ENCODE measurements around the gene RALB.

RALB gene

DNA sequence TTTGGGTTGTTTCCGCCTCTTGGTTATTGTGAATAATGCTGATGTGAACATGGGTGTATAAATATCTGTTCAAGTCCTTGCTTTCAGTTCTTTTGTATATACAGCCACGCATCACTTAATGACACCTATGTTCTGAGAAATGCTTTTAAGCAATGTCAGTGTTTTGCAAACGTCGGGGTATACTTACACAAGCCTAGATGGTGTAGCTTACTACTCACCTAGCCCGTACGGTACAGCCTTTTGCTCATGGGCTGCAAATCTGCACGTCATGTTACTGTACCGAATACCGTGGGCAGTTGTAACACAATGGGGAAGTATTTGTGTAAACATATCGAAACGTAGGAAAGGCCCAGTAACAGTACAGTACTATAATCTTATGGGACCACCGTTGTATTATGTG, 12.4 kb downstream of the RALB start:
- peaks cover 18% of the 10 kb centered on the region for H3K4me1 Mint-ChIP-seq
- H3K27ac Mint-ChIP-seq (ENCODE audit: low read depth): no peak overlapping the region
- peak; percentile 14 for ATAC-seq (replicated peaks; ENCODE audit: extremely low read depth, poor library complexity, severe bottlenecking)
- no peak for DNase-seq (ENCODE audit: low spot score in 2 of 2)
- H3K36me3 Mint-ChIP-seq (ENCODE audit: insufficient read depth): no peaks in the 10 kb centered on the region
- H3K9me3 Mint-ChIP-seq: no peaks in the 10 kb centered on the region
- no peaks in the 10 kb centered on the region for H3K27me3 Mint-ChIP-seq
- H3K4me3 Mint-ChIP-seq: no peak overlapping the region

DNA sequence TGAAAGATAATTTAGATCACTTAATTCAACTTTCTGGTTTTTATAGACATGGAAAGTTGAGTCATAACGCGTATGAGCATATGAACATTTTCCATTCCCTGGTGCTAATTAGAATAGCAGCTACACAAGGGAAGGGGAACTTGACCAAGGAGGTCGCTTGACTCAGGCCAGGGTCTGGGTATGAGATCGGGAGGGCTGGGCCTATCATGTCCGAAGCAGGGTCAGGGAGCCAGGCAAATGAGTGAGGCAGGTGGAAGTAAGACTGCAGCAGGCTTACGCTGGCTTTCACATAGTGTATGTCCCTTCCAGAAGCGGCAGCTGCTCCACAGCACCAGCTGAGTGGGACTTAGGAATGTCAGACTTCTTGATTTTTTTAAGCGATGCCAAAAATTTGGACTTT, 14.7 kb downstream of the RALB start:
- no peak overlapping the region for H3K4me3 Mint-ChIP-seq
- no peak for ATAC-seq (replicated peaks; ENCODE audit: extremely low read depth, poor library complexity, severe bottlenecking)
- H3K27me3 Mint-ChIP-seq: no peaks in the 10 kb centered on the region
- H3K36me3 Mint-ChIP-seq (ENCODE audit: insufficient read depth): no peaks in the 10 kb centered on the region
- H3K9me3 Mint-ChIP-seq: no peaks in the 10 kb centered on the region
- H3K4me1 Mint-ChIP-seq: peaks cover 31% of the 10 kb centered on the region
- no peak for DNase-seq (ENCODE audit: low spot score in 2 of 2)
- H3K27ac Mint-ChIP-seq (ENCODE audit: low read depth): no peak overlapping the region

DNA sequence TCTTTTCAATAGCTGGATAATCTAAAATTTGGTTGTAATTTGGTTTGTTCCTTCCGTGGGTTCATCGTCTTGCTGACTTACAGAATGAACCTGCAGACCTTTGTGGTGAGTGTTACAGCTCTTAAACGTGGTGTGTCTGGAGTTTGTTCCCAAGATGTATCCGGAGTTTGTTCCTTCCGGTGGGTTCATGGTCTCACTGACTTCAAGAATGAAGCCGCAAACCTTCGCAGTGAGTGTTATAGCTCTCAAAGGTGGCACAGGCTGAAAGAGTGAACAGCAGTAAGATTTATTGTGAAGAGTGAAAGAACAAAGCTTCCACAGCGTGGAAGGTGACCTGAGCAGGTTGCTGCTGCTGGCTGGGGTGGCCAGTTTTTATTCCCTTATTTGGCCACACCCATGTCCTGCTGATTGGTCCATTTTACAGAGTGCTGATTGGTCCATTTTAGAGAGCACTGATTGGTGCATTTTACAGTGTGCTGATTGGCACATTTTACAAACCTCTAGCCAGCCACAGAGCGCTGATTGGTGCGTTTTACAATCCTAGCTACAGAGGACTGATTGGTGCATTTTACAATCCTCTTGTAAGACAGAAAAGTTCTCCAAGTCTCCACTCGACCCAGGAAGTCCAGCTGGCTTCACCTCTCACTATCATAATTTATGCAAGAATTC, 16.6 kb downstream of the RALB start:
- no peaks in the 10 kb centered on the region for H3K9me3 Mint-ChIP-seq
- no peak overlapping the region for H3K27ac Mint-ChIP-seq (ENCODE audit: low read depth)
- no peak for DNase-seq (ENCODE audit: low spot score in 2 of 2)
- H3K36me3 Mint-ChIP-seq (ENCODE audit: insufficient read depth): no peaks in the 10 kb centered on the region
- no peak overlapping the region for H3K4me3 Mint-ChIP-seq
- ATAC-seq (replicated peaks; ENCODE audit: extremely low read depth, poor library complexity, severe bottlenecking): no peak
- peaks cover 36% of the 10 kb centered on the region for H3K4me1 Mint-ChIP-seq
- H3K27me3 Mint-ChIP-seq: no peaks in the 10 kb centered on the region

DNA sequence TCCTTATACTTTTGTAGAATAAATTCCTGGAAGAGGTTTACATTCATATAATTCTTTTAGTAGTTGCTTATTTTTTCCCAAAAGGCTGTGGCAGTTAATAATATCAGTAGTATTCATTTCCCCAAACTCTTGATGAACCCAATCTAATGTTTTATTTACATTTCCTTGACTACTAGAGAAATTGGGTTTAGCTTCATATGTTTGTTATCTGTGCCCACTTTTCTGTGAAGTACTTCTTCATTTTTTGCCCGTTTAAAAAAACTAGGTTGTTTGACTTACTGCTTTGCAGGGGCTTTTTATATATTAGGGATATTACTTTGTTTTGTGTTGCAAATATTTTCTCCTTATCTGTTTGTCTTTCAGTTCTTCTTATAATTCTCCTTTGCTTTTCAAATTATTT, 17.2 kb downstream of the RALB start:
- ATAC-seq (replicated peaks; ENCODE audit: extremely low read depth, poor library complexity, severe bottlenecking): no peak
- no peak overlapping the region for H3K27ac Mint-ChIP-seq (ENCODE audit: low read depth)
- H3K9me3 Mint-ChIP-seq: no peaks in the 10 kb centered on the region
- H3K36me3 Mint-ChIP-seq (ENCODE audit: insufficient read depth): no peaks in the 10 kb centered on the region
- H3K4me3 Mint-ChIP-seq: no peak overlapping the region
- peaks cover 32% of the 10 kb centered on the region for H3K4me1 Mint-ChIP-seq
- no peaks in the 10 kb centered on the region for H3K27me3 Mint-ChIP-seq
- no peak for DNase-seq (ENCODE audit: low spot score in 2 of 2)

DNA sequence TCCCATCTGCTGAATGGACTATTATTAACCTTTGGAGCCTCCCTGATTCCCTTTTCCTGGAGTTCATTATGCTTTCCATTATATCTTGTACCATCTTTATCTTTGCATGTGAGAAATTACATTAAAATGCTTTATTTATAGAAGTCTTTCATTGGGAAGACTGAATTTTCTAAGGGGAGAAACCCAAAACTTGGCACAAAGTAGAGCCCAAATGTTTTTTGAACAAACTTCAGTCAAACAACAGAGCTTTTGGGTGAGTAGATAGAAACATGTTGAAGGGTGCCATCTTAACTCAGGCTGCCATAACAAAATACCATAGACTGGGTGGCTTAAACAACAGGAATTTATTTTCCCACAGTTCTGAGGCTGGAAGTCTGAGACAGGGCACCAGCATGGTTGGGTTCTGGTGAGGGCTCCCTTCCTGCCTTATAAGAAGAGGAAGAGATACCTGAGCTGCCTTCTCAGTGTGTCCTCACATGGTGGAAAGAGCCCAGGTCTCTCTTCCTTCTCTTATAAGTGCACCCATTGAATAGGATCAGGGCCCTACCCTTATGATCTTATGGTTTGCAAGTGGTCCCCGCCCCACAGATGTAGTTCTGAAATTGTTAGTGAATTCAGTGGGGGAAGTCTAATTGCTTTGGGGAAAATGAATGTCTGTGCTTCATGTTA, 19.2 kb downstream of the RALB start:
- no peak for DNase-seq (ENCODE audit: low spot score in 2 of 2)
- H3K27me3 Mint-ChIP-seq: no peaks in the 10 kb centered on the region
- H3K4me3 Mint-ChIP-seq: no peak overlapping the region
- ATAC-seq (replicated peaks; ENCODE audit: extremely low read depth, poor library complexity, severe bottlenecking): no peak
- no peaks in the 10 kb centered on the region for H3K9me3 Mint-ChIP-seq
- peaks cover 25% of the 10 kb centered on the region for H3K4me1 Mint-ChIP-seq
- H3K27ac Mint-ChIP-seq (ENCODE audit: low read depth): no peak overlapping the region
- H3K36me3 Mint-ChIP-seq (ENCODE audit: insufficient read depth): no peaks in the 10 kb centered on the region

DNA sequence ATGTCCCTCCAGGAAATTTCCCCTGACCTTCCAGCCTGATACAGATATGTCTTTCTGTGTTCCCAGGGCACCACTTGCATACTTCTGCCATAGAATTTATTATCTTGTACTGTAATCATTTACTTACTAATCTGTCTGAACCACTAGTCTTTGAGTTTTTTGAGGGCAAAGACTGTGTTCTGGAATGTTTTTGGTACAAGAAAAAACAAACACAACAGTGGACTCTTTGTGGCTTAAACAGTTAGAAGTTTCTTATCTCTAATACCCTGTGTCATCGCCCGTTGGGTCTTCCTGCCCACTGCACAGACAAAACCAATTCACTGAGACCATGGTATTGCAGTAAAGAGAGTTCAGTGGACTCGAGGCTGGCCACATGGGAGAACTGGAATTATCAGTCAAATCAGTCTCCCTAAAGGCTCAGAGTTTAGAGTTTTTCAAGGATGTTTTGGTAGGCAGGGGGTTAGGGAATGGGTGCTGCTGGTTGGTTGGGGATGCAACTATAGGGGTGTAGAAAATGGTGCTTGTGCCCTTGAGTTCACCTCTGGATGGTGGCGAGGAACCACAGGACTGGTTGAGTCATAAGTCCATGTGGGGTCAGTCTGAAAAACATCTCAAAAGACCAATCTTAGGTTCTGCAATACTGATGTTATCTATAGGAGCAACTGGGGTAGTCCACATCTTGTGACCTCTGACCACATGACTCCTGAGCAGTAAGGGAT, 20.3 kb downstream of the RALB start:
- Mint-ChIP-seq H3K4me1 (peaks cover 18% of the 10 kb centered on the region), H3K4me3 (no peak overlapping the region), H3K36me3 (ENCODE audit: insufficient read depth) (no peaks in the 10 kb centered on the region), H3K27me3 (no peaks in the 10 kb centered on the region), H3K9me3 (no peaks in the 10 kb centered on the region), H3K27ac (ENCODE audit: low read depth) (no peak overlapping the region)
- DNase-seq (ENCODE audit: low spot score in 2 of 2) (no peak), ATAC-seq (replicated peaks; ENCODE audit: extremely low read depth, poor library complexity, severe bottlenecking) (no peak)

DNA sequence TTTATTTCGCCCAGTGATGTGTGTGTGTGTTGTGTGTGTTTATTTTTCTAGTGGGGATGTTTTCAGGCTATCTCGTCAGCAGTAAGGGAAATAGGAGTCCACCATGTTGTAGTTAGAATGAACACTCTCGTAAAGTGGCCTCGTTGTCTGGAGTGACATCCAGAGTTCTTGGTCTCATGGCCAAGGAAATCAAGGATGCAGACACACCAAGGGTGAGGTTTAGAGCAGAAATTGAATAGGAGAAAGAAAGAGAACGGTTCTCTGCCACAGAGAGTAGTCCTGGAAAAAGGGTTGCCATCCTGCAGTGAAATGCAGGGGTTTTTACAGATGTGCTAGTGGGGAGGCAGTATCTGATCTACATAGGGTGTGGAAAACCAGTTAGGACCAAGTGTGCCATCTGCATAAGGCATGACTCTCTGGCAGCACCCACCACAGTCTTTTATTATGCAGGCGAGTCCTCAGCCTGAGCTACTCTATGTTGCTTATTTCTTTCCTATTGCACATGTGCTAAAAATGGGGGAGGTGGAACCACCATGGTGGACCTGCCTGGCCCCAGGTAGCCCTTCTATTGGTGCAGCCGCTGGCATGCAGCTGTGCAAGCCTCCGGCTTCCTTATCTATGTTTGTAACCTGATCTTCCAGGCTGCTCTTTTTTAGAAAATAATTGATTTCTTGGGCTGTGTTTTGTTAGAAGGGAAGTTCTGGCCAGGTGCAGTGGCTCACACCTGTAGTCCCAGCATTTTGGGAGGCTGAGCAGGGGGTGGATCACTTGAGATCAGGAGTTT, 23.2 kb downstream of the RALB start:
- H3K27ac Mint-ChIP-seq (ENCODE audit: low read depth): no peak overlapping the region

DNA sequence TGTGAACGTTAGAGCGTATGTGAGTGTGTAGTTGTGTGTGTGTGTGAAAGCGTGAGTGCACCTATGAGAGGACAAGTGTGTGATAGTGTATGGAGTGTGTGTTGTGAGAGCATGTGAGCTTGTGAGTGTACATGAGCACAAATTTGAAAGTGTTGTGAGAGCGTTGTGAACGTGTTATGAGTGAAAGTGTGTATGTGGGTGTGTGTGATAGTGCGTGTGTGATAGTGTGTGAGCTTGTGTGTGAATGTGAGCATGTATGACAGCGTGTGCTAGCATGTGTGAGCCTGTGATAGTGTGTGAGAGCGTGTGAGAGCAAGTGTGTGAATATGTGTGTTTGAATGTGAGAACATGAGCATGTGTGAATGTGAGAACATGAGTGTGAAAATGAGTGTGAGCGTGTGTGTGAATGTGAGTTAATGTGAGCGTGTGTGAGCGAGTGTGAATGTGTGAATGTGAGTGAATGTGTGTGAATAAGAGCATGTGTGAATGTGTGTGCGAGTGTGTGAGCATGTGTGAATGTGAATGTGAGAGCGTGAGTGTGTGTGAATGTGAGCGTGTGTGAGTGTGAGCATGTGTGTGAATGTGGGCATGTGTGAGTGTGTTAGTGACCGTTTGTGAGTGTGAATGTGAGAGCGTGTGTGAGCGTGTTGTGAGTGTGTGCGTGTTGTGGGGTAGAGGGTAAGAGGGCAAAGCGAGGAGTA, 25.0 kb downstream of the RALB start:
- H3K9me3 Mint-ChIP-seq: no peaks in the 10 kb centered on the region
- peaks cover 2% of the 10 kb centered on the region for H3K4me1 Mint-ChIP-seq
- H3K36me3 Mint-ChIP-seq (ENCODE audit: insufficient read depth): peaks cover 7% of the 10 kb centered on the region
- no peak overlapping the region for H3K27ac Mint-ChIP-seq (ENCODE audit: low read depth)
- no peaks in the 10 kb centered on the region for H3K27me3 Mint-ChIP-seq
- ATAC-seq (replicated peaks; ENCODE audit: extremely low read depth, poor library complexity, severe bottlenecking): no peak
- no peak overlapping the region for H3K4me3 Mint-ChIP-seq
- DNase-seq (ENCODE audit: low spot score in 2 of 2): no peak

More for the DNA sequence above, 23.2 kb downstream of the RALB start:
- DNase-seq (ENCODE audit: low spot score in 2 of 2) (no peak), ATAC-seq (replicated peaks; ENCODE audit: extremely low read depth, poor library complexity, severe bottlenecking) (no peak)
- no peaks in the 10 kb centered on the region for H3K9me3 Mint-ChIP-seq
- peaks cover 5% of the 10 kb centered on the region for H3K36me3 Mint-ChIP-seq (ENCODE audit: insufficient read depth)
- no peak overlapping the region for H3K4me3 Mint-ChIP-seq
- peaks cover 18% of the 10 kb centered on the region for H3K4me1 Mint-ChIP-seq
- H3K27me3 Mint-ChIP-seq: no peaks in the 10 kb centered on the region

DNA sequence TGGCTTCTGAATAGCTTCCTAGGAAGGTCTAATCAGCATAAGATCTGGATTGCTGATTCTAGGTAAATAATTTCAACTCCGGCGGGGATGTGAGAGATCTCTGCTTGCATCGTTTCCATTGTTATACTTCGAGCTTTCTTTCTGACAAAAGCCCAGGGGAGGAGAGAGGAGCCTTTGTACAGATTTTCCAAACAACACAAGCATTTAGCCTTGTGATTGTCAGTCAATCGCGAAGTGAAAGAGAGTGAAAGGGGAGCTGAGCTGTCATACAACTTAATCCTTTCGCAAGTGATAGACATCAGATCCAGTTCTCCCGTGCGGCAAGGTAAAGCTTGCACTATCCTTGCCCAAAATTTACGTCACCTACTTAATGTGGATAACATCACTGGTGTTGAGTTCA, 26.2 kb downstream of the RALB start:
- Mint-ChIP-seq H3K4me1 (no peaks in the 10 kb centered on the region), H3K9me3 (no peaks in the 10 kb centered on the region), H3K4me3 (no peak overlapping the region), H3K27me3 (no peaks in the 10 kb centered on the region), H3K36me3 (ENCODE audit: insufficient read depth) (peaks cover 9% of the 10 kb centered on the region), H3K27ac (ENCODE audit: low read depth) (no peak overlapping the region)
- DNase-seq (ENCODE audit: low spot score in 2 of 2) (no peak), ATAC-seq (replicated peaks; ENCODE audit: extremely low read depth, poor library complexity, severe bottlenecking) (no peak)

DNA sequence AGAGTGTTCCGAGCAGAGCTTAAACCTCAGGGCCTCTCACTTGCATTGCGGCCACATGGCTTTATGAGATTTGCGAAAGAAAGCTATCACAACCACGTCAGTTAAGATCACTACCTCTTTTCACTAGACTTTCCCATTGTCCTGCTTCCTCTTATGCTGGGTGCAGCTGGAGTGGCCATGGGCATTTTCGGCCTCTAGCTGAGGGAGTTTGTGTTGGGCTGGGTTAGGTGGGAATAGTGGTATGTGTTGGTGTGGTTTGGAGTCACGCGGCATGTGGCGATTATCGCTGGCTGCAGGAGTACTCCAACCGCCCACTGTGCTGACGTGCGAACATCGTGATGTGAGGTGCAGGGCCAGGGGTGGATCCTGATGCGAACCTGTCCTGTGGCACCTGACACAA, 27.1 kb downstream of the RALB start:
- H3K4me3 Mint-ChIP-seq: no peak overlapping the region

DNA sequence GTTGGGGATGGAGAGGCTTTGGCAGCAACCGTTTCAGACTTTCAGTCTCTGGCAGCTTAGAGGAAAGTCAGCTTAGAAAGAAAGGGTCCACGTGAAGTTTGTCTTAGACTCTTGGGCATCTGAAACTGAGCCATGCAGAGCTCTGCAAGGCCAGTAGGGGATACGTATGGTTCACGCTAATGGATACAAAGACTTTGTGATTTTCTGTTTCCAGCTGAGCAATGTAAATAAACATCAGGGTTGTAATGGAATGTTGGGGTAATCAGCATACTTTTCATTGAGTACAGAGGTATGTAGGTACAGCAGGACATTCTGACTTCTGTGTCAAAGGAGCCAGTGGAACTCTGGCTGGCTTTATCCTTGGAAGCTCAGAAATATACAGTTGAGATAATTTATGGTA, 31.0 kb downstream of the RALB start:
- Mint-ChIP-seq H3K27me3 (no peaks in the 10 kb centered on the region), H3K27ac (ENCODE audit: low read depth) (no peak overlapping the region), H3K36me3 (ENCODE audit: insufficient read depth) (peaks cover 16% of the 10 kb centered on the region), H3K9me3 (no peaks in the 10 kb centered on the region), H3K4me1 (peaks cover 10% of the 10 kb centered on the region), H3K4me3 (no peak overlapping the region)
- DNase-seq (ENCODE audit: low spot score in 2 of 2) (no peak), ATAC-seq (replicated peaks; ENCODE audit: extremely low read depth, poor library complexity, severe bottlenecking) (no peak)

More for the DNA sequence above, 27.1 kb downstream of the RALB start:
- H3K27me3 Mint-ChIP-seq: no peaks in the 10 kb centered on the region
- H3K9me3 Mint-ChIP-seq: no peaks in the 10 kb centered on the region
- peaks cover 13% of the 10 kb centered on the region for H3K36me3 Mint-ChIP-seq (ENCODE audit: insufficient read depth)
- ATAC-seq (replicated peaks; ENCODE audit: extremely low read depth, poor library complexity, severe bottlenecking) (no peak), DNase-seq (ENCODE audit: low spot score in 2 of 2) (no peak)
- H3K27ac Mint-ChIP-seq (ENCODE audit: low read depth): no peak overlapping the region
- H3K4me1 Mint-ChIP-seq: no peaks in the 10 kb centered on the region

DNA sequence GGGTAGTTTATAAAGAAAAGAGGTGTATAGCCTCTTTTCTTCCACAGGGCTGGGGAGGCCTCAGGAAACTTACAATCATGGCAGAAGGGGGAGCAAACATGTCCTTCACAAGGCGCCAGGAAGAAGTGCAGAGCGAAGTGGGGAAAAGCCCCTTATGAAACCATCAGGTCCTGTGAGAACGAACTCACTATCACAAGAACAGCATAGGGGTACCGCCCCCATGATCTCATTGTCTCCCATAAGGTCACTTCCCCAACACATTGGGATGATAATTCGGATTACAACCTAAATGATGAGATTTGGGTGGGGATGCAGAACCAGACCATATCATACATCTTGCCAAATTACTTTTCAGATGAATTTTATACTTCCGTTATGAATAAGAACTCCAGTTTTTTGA, 32.4 kb downstream of the RALB start:
- DNase-seq (ENCODE audit: low spot score in 2 of 2) (no peak), ATAC-seq (replicated peaks; ENCODE audit: extremely low read depth, poor library complexity, severe bottlenecking) (no peak)
- no peaks in the 10 kb centered on the region for H3K9me3 Mint-ChIP-seq
- H3K36me3 Mint-ChIP-seq (ENCODE audit: insufficient read depth): peaks cover 19% of the 10 kb centered on the region
- H3K4me3 Mint-ChIP-seq: no peak overlapping the region
- peaks cover 10% of the 10 kb centered on the region for H3K4me1 Mint-ChIP-seq
- no peak overlapping the region for H3K27ac Mint-ChIP-seq (ENCODE audit: low read depth)
- no peaks in the 10 kb centered on the region for H3K27me3 Mint-ChIP-seq
